GM06990 (cell line): ENCODE data around the gene SYNDIG1.

Source experiments
- DNase-seq: peaks from one replicate; pipeline ENCODE4 v3.0.0-alpha.2; 2011; ENCODE audit not compliant: insufficient read length; ENCODE audit errors: extremely low read depth
- H3K27me3 ChIP-seq: replicated peaks from 2 replicates; pipeline ENCODE4 v1.6.0; 2011; ENCODE audit warnings: low read length; ENCODE audit not compliant: control insufficient read depth, insufficient read depth
- H3K36me3 ChIP-seq: 2 replicates; pipeline ENCODE4 v1.5.1; 2011; ENCODE audit warnings: low read length; ENCODE audit not compliant: control insufficient read depth, insufficient read depth
- H3K4me3 ChIP-seq: replicated peaks from 2 replicates; pipeline ENCODE4 v1.5.1; 2011; ENCODE audit warnings: low read depth, mild to moderate bottlenecking, control low read depth, low read length
- CTCF ChIP-seq: IDR thresholded peaks from 2 replicates; pipeline ENCODE4 v1.5.1; 2011; ENCODE audit warnings: low read length, control low read depth, mild to moderate bottlenecking, inconsistent platforms; ENCODE audit not compliant: insufficient read depth, poor library complexity, severe bottlenecking

SYNDIG1 gene

GRCh38 chr20:24627291-24627690 lies 157.9 kb downstream of the SYNDIG1 start:
- no peaks in the 10 kb centered on the region for H3K27me3 ChIP-seq
- H3K4me3 ChIP-seq, result no peak overlapping the region
- DNase-seq, result no peak
- no peaks in the 10 kb centered on the region for H3K36me3 ChIP-seq
- TF ChIP-seq CTCF, result no peak

- H3K36me3 ChIP-seq, result no peaks in the 10 kb centered on the region
- H3K27me3 ChIP-seq, result no peaks in the 10 kb centered on the region
- TF ChIP-seq CTCF, result no peak
- no peak for DNase-seq
- H3K4me3 ChIP-seq, result no peak overlapping the region
Measured at GRCh38 chr20:24627926-24628325, 158.5 kb downstream of the SYNDIG1 start.

- Histone ChIP-seq H3K4me3 (no peak overlapping the region), H3K36me3 (no peaks in the 10 kb centered on the region), H3K27me3 (no peaks in the 10 kb centered on the region; the same call in 1 of the 2 replicates)
- no peak for DNase-seq
- TF ChIP-seq CTCF, result no peak
Measured at GRCh38 chr20:24628985-24629384, 159.6 kb downstream of the SYNDIG1 start.

GRCh38 chr20:24629668-24630067 lies 160.2 kb downstream of the SYNDIG1 start:
- no peak for DNase-seq

GRCh38 chr20:24630486-24631172 lies 161.2 kb downstream of the SYNDIG1 start:
- no peak overlapping the region for H3K4me3 ChIP-seq
- no peak for DNase-seq
- TF ChIP-seq CTCF, result no peak
- H3K27me3 ChIP-seq, result no peaks in the 10 kb centered on the region; the same call in 1 of the 2 replicates
- H3K36me3 ChIP-seq, result no peaks in the 10 kb centered on the region

More at GRCh38 chr20:24629668-24630067, 160.2 kb downstream of the SYNDIG1 start:
- no peak for TF ChIP-seq CTCF
- Histone ChIP-seq H3K27me3 (no peaks in the 10 kb centered on the region; the same call in 1 of the 2 replicates), H3K36me3 (no peaks in the 10 kb centered on the region), H3K4me3 (no peak overlapping the region)

- Histone ChIP-seq H3K36me3 (no peaks in the 10 kb centered on the region), H3K4me3 (no peak overlapping the region), H3K27me3 (no peaks in the 10 kb centered on the region; the same call in 1 of the 2 replicates)
- no peak for TF ChIP-seq CTCF
- no peak for DNase-seq
Measured at GRCh38 chr20:24631173-24631505, 161.7 kb downstream of the SYNDIG1 start.
